Heart left ventricle (tissue), 13 donors: Measurements from ENCODE around the gene SYNE2.

Source experiments
- CTCF ChIP-seq, 12 donors: fragments of 200-600 bp; sonication (generic) in 4 of 12; IDR thresholded peaks; one replicate each; pipeline versions ENCODE4 v1.5.0 to v1.8.0; 2018 to 2022; ENCODE audit warnings: antibody characterized with exemption in 12 of 12, mild to moderate bottlenecking in 5 of 12
- POLR2A ChIP-seq, 2 donors: fragments of 450-650 bp; IDR thresholded peaks; one replicate each; pipeline ENCODE4 v1.6.1; 2017; ENCODE audit warnings: antibody characterized with exemption in 2 of 2, mild to moderate bottlenecking in 2 of 2, moderate library complexity in 2 of 2
- donor health status: ischemic (EF 13 %, LVEDD 7.1; RV severe dilation, severe dysfunction).
- donor health status: DM: no; HTN: yes; CAD: no.
- donor health status: DM: no; HTN: no; CAD: no.
- donor health status: ischemic (EF 25% LVEDD 6.9; RV normal size, moderate dysfunction).
- donor health status: ischemic (EF 25% LVEDD 5.7; RV mildly dilated, moderate dysfunction).
- donor health status: ischemic (EF 35%, LVEDD 5.7; RV mildly dilated, moderate dysfunction).
- donor health status: nonischemic (EF 11% LVEDD 7.7; RV severe dilation, severe dysfunction).
- donor health status: DM: yes; HTN: yes; CAD: no.
- donor health status: PGD.
- donor health status: ischemic (EF 29% LVEDD 5.4; RV normal size, mild dysfunction).
- donor health status: nonischemic (EF 23%, LVEDD 6.1; RV moderate dilation, normal function).

GRCh38 chr14:64117671-64118402 is 265.0 kb downstream of the SYNE2 start:
- TF ChIP-seq CTCF (IDR thresholded peaks at IDR 0.05) (peak in 2 of 12 donors; percentile 15 to 21), POLR2A (IDR thresholded peaks at IDR 0.05) (no peak)
